GM19238 (cell line): ENCODE measurements around the gene RPL11.
"Not testable (repeated sequence)": the region's sequence is repeated elsewhere in the genome, so short reads cannot be mapped to it uniquely, and the experiment has no call there.

Experiments
- DNase-seq: peaks from one replicate; pipeline ENCODE4 v3.0.0; 2011; ENCODE audit warnings: low spot score; ENCODE audit not compliant: insufficient read length

RPL11 gene

GRCh38 chr1:23732363-23733224 lies 41.0 kb downstream of the RPL11 start:
- no peak for DNase-seq

DNA sequence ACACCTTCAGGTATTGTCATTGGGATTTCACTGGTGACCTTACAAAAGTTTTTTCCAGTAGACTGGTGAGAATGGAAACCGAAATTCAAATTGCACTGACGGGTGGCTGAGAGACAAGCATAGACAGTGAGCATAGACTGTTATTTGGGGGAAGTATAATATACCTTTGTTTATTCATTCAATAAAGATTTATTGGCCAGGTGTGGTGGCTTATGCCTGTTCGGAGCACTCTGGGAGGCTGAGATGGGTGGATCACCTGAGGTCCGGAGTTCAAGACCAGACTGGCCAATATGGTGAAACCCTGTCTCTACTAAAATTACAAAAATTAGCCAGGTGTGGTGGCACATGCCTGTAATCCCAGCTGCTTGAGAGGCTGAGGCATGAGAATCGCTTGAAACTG lies 41.7 kb downstream of the RPL11 start:
- DNase-seq = not testable (repeated sequence)

- no peak for DNase-seq
Observed at GRCh38 chr1:23736437-23737134, 45.0 kb downstream of the RPL11 start.

- DNase-seq = no peak
Observed at GRCh38 chr1:23741609-23742008, 50.0 kb downstream of the RPL11 start.

DNA sequence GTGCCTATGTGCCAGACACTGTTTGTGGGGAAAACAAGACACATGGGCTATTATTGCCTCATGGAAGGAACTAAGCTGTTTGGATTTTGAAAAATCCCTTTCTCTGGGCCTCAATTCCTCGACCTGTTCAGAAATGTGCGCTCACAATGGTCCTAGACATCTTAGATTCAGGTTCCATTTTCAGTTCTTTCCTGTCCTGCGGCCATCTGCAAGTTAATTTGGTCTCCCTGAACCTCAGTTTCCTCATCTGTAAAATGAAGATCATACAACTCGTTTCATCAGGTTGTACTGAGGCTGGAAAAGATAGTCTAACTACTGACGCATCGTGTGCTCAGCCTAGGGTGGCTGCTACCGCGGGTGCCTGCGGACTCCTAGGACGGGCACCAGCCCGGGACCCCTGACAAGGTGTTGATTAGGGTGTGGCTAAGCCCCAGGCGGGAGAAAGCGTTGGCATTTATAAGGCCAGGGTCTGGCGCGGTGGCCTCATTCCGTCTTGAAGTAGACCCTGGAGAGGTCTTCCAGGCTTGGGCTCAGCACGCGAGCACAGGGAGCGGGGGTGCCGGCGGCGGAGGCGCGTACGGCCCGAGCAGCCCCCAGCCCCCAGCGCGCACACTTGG lies 51.2 kb downstream of the RPL11 start:
- DNase-seq = no peak

DNA sequence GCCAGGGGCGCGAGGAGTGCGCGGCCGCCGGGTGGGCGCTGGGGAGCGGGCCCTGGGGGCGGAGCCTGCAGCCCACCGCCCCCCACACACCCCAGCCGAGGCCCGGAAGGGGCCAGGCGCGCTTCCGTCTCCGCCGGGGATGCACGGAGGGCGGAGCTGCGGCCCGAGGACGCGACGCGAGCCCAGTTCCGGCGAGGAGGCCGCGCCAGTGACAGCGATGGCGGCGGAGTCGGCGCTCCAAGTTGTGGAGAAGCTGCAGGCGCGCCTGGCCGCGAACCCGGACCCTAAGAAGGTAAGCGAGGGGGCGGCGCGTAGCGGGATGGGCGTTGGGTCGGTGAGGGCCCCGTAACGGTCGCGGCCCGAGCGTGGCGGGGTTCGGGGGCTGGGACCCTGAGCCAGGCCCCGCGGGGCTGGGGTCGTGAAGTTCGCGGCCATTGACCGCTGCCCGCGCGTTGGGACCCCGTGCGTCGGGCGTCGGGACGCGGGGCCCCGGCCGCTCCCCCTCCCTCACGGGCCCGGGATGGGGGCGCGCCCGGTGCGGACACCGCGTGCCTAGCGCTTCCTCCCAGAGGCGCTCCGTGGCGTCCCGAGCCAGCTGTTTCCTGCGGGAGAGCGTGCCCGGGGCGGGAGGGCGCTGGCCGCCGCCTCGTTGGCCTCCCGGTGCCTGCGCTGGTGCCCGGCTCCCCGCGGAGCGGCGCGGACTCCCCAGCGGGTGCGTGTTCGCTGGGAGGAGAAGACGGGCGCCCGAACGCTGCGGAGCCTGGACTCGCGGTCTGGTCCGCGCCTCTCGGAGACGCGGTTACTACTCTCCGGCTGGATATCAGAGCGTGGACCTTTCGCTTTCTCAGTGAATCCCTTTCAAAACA lies 51.9 kb downstream of the RPL11 start, which contains the start of gene ELOA:
Gene ELOA (plus strand): TSS at position 185 of the 866 bp plus-strand sequence. CDS start 33 bp downstream, at position 218.
- peak; percentile 96 for DNase-seq

DNA sequence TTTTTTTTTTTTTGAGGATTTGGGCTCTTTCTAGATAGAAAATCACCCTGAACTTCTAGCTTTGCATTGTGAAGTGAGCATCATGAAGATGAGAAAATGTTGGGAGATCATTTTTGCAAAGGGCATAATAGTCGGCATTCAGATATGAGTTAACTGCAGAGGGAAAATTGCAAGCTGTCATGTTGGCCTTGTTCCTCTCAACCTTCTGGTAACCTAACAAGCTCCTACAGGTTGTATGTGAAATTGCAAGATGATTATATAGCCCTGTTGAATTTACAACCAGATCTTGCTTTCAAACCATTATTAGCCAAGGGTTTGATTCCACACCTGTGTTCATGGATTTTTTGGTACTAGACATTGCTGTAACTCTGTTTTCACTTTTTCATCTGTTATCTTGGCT lies 53.9 kb downstream of the RPL11 start:
- peak; percentile 50 for DNase-seq
